Uterus (tissue), 4 donors: ENCODE results near the gene CHST15. TPM values are rescaled to one million over a fixed set of nuclear protein-coding genes. Genes with fewer than 3 reads are reported as not detected.
A peak's percentile ranks its signal among the peaks of the same experiment; 100 is the strongest.

ENCODE experiments used
- DNase-seq, 2 donors: peaks; one replicate each; pipeline ENCODE4 v3.0.0-alpha.2; 2019 to 2020
- H3K27ac ChIP-seq, 2 donors: fragments of 200-600 bp; sonication (generic); 1 replicate in 1 of 2; 2 replicates in 1 of 2; pipeline ENCODE4 v1.5.1; 2016 to 2018
- H3K27me3 ChIP-seq, 2 donors: fragments of 200-600 bp; sonication (generic); one replicate each; pipeline ENCODE4 v1.5.1; 2018 to 2019; ENCODE audit warnings: control low read depth in 1 of 2
- H3K36me3 ChIP-seq, 2 donors: fragments of 200-600 bp; sonication (generic); one replicate each; pipeline ENCODE4 v1.5.1; 2019; ENCODE audit warnings: control low read depth in 1 of 2
- H3K4me1 ChIP-seq, 2 donors: fragments of 200-600 bp; sonication (generic); one replicate each; pipeline ENCODE4 v1.5.1; 2018 to 2019; ENCODE audit warnings: control low read depth in 1 of 2
- H3K4me3 ChIP-seq, 2 donors: fragments of 200-600 bp; sonication (generic); 1 replicate in 1 of 2; 2 replicates in 1 of 2; pipeline ENCODE4 v1.5.1; 2018 to 2019; ENCODE audit warnings: mild to moderate bottlenecking in 1 of 2
- H3K9me3 ChIP-seq, 2 donors: fragments of 200-600 bp; sonication (generic); one replicate each; pipeline ENCODE4 v1.5.1; 2019; ENCODE audit warnings: control low read depth in 1 of 2
- CTCF ChIP-seq, 4 experiments: fragments of 200-600 bp in 2 of 4; fragments of 450-650 bp in 2 of 4; sonication (generic) in 2 of 4; IDR thresholded peaks; one replicate each; pipeline ENCODE4 v1.5.1; 2016 to 2019; ENCODE audit warnings: antibody characterized with exemption in 4 of 4, mild to moderate bottlenecking in 2 of 4, moderate library complexity in 1 of 4
- POLR2A ChIP-seq, 2 donors: fragments of 450-650 bp; IDR thresholded peaks; one replicate each; pipeline ENCODE4 v1.6.1; 2016; ENCODE audit warnings: antibody characterized with exemption in 2 of 2, mild to moderate bottlenecking in 1 of 2, moderate library complexity in 1 of 2
- intact Hi-C: fragments of 100-400 bp; cut with DNase I; formaldehyde crosslinking; loops from one replicate; pipeline ENCODE4 v1.15.1; 2023; ENCODE audit warnings: low total_unique reads
- total RNA-seq, 4 donors: library from RNA; depleted of rRNA in 3 of 4; stranded (reverse); fragments of >200 nt in 3 of 4; gene quantifications; one replicate each; pipeline versions ENCODE4 v1.1.0 to v1.2.4, GENCODE V29; 2014 to 2023
- donor health status: DM: yes; HTN: yes; CAD: no.

Gene CHST15
- total RNA-seq, 4 donors from 2014 or later: 9.7 to 28.5 (median 17.8) TPM

GRCh38 chr10:124079864-124080263 is 13.5 kb downstream of the CHST15 start:
- Histone ChIP-seq H3K27ac (no peak overlapping the region), H3K4me1 (no peaks in the 10 kb centered on the region), H3K36me3 (no peaks in the 10 kb centered on the region), H3K9me3 (no peaks in the 10 kb centered on the region), H3K4me3 (no peak overlapping the region), H3K27me3 (no peaks in the 10 kb centered on the region)
- no peak for TF ChIP-seq CTCF (IDR thresholded peaks at IDR 0.05)
- no peak for DNase-seq
- intact Hi-C loops: no loop called here

GRCh38 chr10:124078714-124079113 is 14.7 kb downstream of the CHST15 start:
- H3K4me3 ChIP-seq: no peak overlapping the region

GRCh38 chr10:124078028-124078427 is 15.4 kb downstream of the CHST15 start:
- H3K4me1 ChIP-seq: no peaks in the 10 kb centered on the region
- H3K27ac ChIP-seq: no peak overlapping the region

More at GRCh38 chr10:124078714-124079113, 14.7 kb downstream of the CHST15 start:
- no peaks in the 10 kb centered on the region for H3K36me3 ChIP-seq
- TF ChIP-seq CTCF (IDR thresholded peaks at IDR 0.05) (no peak), POLR2A (IDR thresholded peaks at IDR 0.05) (no peak)
- H3K9me3 ChIP-seq: no peaks in the 10 kb centered on the region
- no peak overlapping the region for H3K27ac ChIP-seq
- intact Hi-C loops: no loop called here
- no peaks in the 10 kb centered on the region for H3K27me3 ChIP-seq
- no peaks in the 10 kb centered on the region for H3K4me1 ChIP-seq
- no peak for DNase-seq

GRCh38 chr10:124077208-124077993 is 16.0 kb downstream of the CHST15 start:
- intact Hi-C loops: no loop called here
- Histone ChIP-seq H3K27me3 (no peaks in the 10 kb centered on the region), H3K36me3 (no peaks in the 10 kb centered on the region), H3K9me3 (no peaks in the 10 kb centered on the region), H3K27ac (no peak overlapping the region), H3K4me1 (no peaks in the 10 kb centered on the region), H3K4me3 (no peak overlapping the region)
- DNase-seq: no peak
- no peak for TF ChIP-seq CTCF (IDR thresholded peaks at IDR 0.05)
- TF ChIP-seq POLR2A (IDR thresholded peaks at IDR 0.05): no peak

More at GRCh38 chr10:124078028-124078427, 15.4 kb downstream of the CHST15 start:
- DNase-seq: no peak
- Histone ChIP-seq H3K9me3 (no peaks in the 10 kb centered on the region), H3K27me3 (no peaks in the 10 kb centered on the region), H3K4me3 (no peak overlapping the region), H3K36me3 (no peaks in the 10 kb centered on the region)
- TF ChIP-seq POLR2A (IDR thresholded peaks at IDR 0.05) (no peak), CTCF (IDR thresholded peaks at IDR 0.05) (no peak)
- intact Hi-C loops: no loop called here

DNA sequence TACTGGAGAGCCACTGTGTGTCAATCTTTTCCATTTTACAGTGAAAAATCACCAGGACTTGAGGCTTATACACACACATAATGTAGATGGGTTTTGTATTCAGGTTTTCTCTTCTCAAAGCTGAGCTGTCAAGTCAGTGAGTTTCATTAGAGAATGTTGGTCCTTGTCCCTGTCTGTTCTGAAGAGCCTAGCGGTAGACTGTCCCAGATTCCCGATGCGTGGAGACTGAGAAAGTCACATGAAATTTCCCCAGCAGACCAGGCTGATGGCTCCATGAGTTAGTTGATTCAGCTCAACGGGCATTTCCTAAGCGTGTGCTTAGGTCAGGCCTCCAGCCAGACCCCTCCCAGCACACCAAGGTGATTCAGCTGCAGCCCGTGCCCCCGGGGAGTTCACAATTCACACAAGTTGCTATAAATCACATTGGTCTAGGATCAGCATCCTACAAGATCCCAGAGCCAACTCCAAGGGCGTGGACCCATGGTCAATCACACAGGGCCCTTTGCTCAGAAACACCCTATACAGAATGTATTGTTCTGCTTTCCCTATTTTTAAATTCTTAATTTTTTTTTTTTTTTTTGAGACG is 17.2 kb downstream of the CHST15 start:
- no peak for DNase-seq
- Histone ChIP-seq H3K4me1 (no peaks in the 10 kb centered on the region), H3K27me3 (no peaks in the 10 kb centered on the region), H3K27ac (peak overlapping the region; percentile 66 to 69), H3K4me3 (no peak overlapping the region), H3K36me3 (no peaks in the 10 kb centered on the region), H3K9me3 (no peaks in the 10 kb centered on the region)
- TF ChIP-seq CTCF (IDR thresholded peaks at IDR 0.05): no peak
- no peak for TF ChIP-seq POLR2A (IDR thresholded peaks at IDR 0.05)
- intact Hi-C loops: no loop called here
